ENCODE results near the gene POLR1D. TPM values are rescaled to one million over a fixed set of nuclear protein-coding genes. Genes with fewer than 3 reads are reported as not detected.

POLR1D gene
- total and polyA plus RNA-seq, 2 experiments from 2014 or later: 53.0 to 66.8 TPM

DNA sequence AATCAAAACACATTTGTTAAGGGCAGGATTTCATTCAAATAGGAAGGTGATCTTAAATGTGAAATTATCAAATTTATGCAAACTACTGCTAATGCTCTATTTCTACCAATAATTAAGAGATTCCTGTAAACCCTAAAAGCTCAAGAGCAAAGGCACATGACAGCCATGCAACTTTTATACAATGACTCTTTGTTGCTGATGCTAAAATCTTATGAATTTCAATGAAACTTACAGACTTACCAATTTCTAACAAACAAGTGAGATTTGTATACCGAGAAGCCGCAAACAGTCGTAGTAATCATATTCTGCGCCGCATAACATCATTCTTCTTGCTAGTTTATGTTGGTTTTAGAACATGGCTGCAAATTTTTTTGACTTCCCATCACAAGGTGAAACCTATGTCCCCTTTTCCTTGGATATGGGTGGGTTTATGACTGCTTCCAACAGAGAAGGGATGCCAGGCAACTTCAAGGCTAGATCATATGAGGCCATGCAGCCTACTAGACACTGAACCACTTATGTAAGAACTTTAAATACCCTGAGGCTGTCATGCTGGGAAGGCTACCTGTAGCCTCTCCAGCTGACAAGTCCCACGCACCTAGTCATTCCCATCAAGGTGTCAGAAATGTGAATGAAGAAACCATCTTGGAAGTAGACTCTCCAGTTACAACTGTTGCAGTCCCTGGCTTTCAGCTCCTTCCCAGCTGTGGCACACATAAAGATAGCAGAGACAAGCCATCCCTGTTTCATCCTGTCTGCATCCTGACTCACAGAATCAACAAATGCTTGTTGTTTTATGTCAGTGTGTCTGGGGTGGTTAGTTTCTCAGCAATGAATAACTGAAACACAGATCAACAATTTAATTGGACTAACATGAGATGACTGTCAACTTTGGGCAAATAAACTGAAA, 43.3 kb upstream of the POLR1D start:
- Histone ChIP-seq H3K36me3 (ENCODE audit: low read depth) (no peaks in the 10 kb centered on the region), H4K20me1 (ENCODE audit: insufficient read depth) (no peaks in the 10 kb centered on the region), H3K4me2 (ENCODE audit: unreplicated experiment) (no peak overlapping the region), H3F3A (ENCODE audit: insufficient read depth) (no peaks in the 10 kb centered on the region), H3K9me3 (ENCODE audit: low read depth) (no peaks in the 10 kb centered on the region), H3K79me2 (ENCODE audit: insufficient read depth) (no peaks in the 10 kb centered on the region), H3K4me1 (ENCODE audit: insufficient read depth) (0 out of 2 replicates have a peak, but pooled peaks cover 2% of the 10 kb centered on the region), H3K27ac (no peak overlapping the region), H3K9ac (no peak overlapping the region), H2AFZ (no peak overlapping the region), H3K27me3 (replicated peaks; ENCODE audit: insufficient read depth) (no peaks in the 10 kb centered on the region), H3K4me3 (no peak overlapping the region), H3K9me2 (ENCODE audit: insufficient read depth) (no peaks in the 10 kb centered on the region)
- WGBS, 2 experiments (ENCODE audit: low coverage in 1 of 2, low lambda C conversion rate in 2 of 2, missing lambda C conversion rate in 2 of 2): 97 to 98% methylated on average over 6 of the region's 6 CpGs
- TF ChIP-seq EZH2phosphoT487 (IDR thresholded peaks at IDR 0.05; ENCODE audit: insufficient read depth, low read depth) (no peak), EZH2 (IDR thresholded peaks at IDR 0.05; ENCODE audit: insufficient read depth, poor library complexity, severe bottlenecking) (no peak)
- peak; percentile 54 for DNase-seq
- in situ Hi-C loops (cut with MboI): no loop called here

GRCh38 chr13:27583645-27584044, 38.0 kb upstream of the POLR1D start:
- Histone ChIP-seq H3K4me1 (ENCODE audit: insufficient read depth) (no peaks in the 10 kb centered on the region), H3F3A (ENCODE audit: insufficient read depth) (no peaks in the 10 kb centered on the region), H3K79me2 (ENCODE audit: insufficient read depth) (no peaks in the 10 kb centered on the region; the same call in 1 of the 2 replicates), H2AFZ (no peak overlapping the region), H3K4me2 (ENCODE audit: unreplicated experiment) (peak overlapping the region; percentile 14), H4K20me1 (ENCODE audit: insufficient read depth) (no peaks in the 10 kb centered on the region), H3K4me3 (no peak overlapping the region), H3K9me2 (ENCODE audit: insufficient read depth) (no peaks in the 10 kb centered on the region), H3K27ac (no peak overlapping the region), H3K9me3 (ENCODE audit: low read depth) (no peaks in the 10 kb centered on the region), H3K9ac (no peak overlapping the region), H3K27me3 (replicated peaks; ENCODE audit: insufficient read depth) (no peaks in the 10 kb centered on the region), H3K36me3 (ENCODE audit: low read depth) (no peaks in the 10 kb centered on the region)
- in situ Hi-C loops (cut with MboI): no loop called here
- TF ChIP-seq EZH2 (IDR thresholded peaks at IDR 0.05; ENCODE audit: insufficient read depth, poor library complexity, severe bottlenecking): no peak
- TF ChIP-seq EZH2phosphoT487 (IDR thresholded peaks at IDR 0.05; ENCODE audit: insufficient read depth, low read depth): no peak
- peak; percentile 22 for DNase-seq
- WGBS, 2 experiments (ENCODE audit: low coverage in 1 of 2, low lambda C conversion rate in 2 of 2, missing lambda C conversion rate in 2 of 2): 56 to 64% methylated on average over 4 of the region's 4 CpGs

GRCh38 chr13:27587095-27587746, 34.5 kb upstream of the POLR1D start:
- H3K79me2 ChIP-seq (ENCODE audit: insufficient read depth): peaks cover 5% of the 10 kb centered on the region; the same call in 1 of the 2 replicates

GRCh38 chr13:27588405-27588804, 33.3 kb upstream of the POLR1D start:
- TF ChIP-seq EZH2 (IDR thresholded peaks at IDR 0.05; ENCODE audit: insufficient read depth, poor library complexity, severe bottlenecking) (no peak), EZH2phosphoT487 (IDR thresholded peaks at IDR 0.05; ENCODE audit: insufficient read depth, low read depth) (no peak)
- Histone ChIP-seq H3K9me2 (ENCODE audit: insufficient read depth) (no peaks in the 10 kb centered on the region), H3K79me2 (ENCODE audit: insufficient read depth) (peaks cover 5% of the 10 kb centered on the region; the same call in 1 of the 2 replicates), H3K4me3 (no peak overlapping the region), H3K4me2 (ENCODE audit: unreplicated experiment) (no peak overlapping the region), H3K9ac (no peak overlapping the region), H3K27ac (no peak overlapping the region), H3K9me3 (ENCODE audit: low read depth) (no peaks in the 10 kb centered on the region), H3F3A (ENCODE audit: insufficient read depth) (no peaks in the 10 kb centered on the region), H3K4me1 (ENCODE audit: insufficient read depth) (no peaks in the 10 kb centered on the region), H3K36me3 (ENCODE audit: low read depth) (no peaks in the 10 kb centered on the region), H3K27me3 (replicated peaks; ENCODE audit: insufficient read depth) (no peaks in the 10 kb centered on the region), H4K20me1 (ENCODE audit: insufficient read depth) (no peaks in the 10 kb centered on the region), H2AFZ (no peak overlapping the region)
- no peak for DNase-seq
- in situ Hi-C loops (cut with MboI): no loop called here
- 89 to 96% methylated on average over 1 of the region's 1 CpG for WGBS, 2 experiments (ENCODE audit: low coverage in 1 of 2, low lambda C conversion rate in 2 of 2, missing lambda C conversion rate in 2 of 2)

More at GRCh38 chr13:27587095-27587746, 34.5 kb upstream of the POLR1D start:
- TF ChIP-seq EZH2 (IDR thresholded peaks at IDR 0.05; ENCODE audit: insufficient read depth, poor library complexity, severe bottlenecking): no peak
- no peak for TF ChIP-seq EZH2phosphoT487 (IDR thresholded peaks at IDR 0.05; ENCODE audit: insufficient read depth, low read depth)
- Histone ChIP-seq H3K27ac (no peak overlapping the region), H3K4me3 (no peak overlapping the region), H3K27me3 (replicated peaks; ENCODE audit: insufficient read depth) (no peaks in the 10 kb centered on the region), H3K4me1 (ENCODE audit: insufficient read depth) (no peaks in the 10 kb centered on the region), H3K9me2 (ENCODE audit: insufficient read depth) (no peaks in the 10 kb centered on the region), H4K20me1 (ENCODE audit: insufficient read depth) (no peaks in the 10 kb centered on the region), H3K36me3 (ENCODE audit: low read depth) (no peaks in the 10 kb centered on the region), H3F3A (ENCODE audit: insufficient read depth) (no peaks in the 10 kb centered on the region), H3K9me3 (ENCODE audit: low read depth) (no peaks in the 10 kb centered on the region), H3K4me2 (ENCODE audit: unreplicated experiment) (no peak overlapping the region), H2AFZ (no peak overlapping the region), H3K9ac (no peak overlapping the region)
- in situ Hi-C loops (cut with MboI): no loop called here
- no peak for DNase-seq
- WGBS, 2 experiments (ENCODE audit: low coverage in 1 of 2, low lambda C conversion rate in 2 of 2, missing lambda C conversion rate in 2 of 2): 87 to 89% methylated on average over 5 of the region's 5 CpGs
